ENCODE measurements around the gene LATS2.
A peak's percentile ranks its signal among the peaks of the same experiment; 100 is the strongest.

LATS2 gene

DNA sequence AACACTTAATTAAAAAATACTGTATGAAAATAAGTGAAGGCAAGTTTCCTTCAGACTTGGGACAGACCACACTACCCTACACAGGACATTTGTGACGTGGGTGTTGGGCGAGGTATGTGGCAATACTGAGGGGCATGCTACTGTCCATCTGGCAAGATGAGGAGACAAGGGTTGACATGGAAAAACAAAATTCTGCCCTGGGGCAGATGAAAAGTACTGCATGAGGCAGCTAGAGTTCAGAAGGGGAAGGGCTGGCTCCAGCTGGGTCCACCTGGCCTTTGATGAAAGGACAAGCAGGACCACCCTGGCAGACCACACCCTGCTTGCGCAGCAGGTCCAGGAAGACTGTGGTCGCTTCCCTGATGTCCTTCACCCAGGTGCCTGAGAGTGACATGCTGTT is 43.2 kb downstream of the LATS2 start:
- DNase-seq (ENCODE audit: low read depth) = peak; percentile 34

DNA sequence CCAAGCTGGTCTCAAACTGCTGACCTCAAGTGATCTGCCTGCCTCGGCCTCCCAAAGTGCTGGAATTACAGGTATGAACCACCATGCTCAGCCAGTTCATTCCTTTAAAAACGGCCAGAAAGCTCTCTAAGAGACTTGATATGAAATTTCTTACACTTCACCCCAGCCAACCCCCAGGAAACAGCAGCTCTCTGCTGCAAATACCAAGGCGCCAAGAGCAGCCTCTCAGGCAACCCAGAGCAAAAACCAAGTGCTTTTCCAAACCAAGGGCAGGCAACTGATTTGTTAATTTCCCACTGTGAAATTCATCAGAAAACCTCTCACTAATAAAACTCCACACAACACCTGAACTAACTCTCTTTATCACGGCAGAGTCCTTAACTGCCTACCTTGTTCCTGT is 44.9 kb downstream of the LATS2 start:
- DNase-seq (ENCODE audit: low read depth) = no peak

DNA sequence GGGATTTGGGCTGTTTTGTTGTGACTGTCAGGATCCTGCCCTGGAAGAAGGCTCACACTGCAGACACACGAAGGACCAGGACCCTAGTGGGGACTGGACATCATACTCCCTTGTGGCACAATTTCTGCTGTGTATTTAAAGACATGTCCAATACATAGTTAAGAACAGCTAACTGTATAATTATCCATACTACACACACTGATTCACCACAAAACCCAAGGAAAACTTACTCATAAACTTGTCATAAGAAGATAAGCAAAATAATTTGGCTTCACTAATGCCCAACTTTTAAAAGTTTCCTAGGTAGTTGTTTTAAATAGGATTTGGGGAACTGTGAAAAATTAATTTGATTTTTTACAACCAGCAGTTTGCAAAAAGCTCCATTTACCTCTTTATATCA is 46.1 kb downstream of the LATS2 start:
- DNase-seq (ENCODE audit: low read depth) = no peak

DNA sequence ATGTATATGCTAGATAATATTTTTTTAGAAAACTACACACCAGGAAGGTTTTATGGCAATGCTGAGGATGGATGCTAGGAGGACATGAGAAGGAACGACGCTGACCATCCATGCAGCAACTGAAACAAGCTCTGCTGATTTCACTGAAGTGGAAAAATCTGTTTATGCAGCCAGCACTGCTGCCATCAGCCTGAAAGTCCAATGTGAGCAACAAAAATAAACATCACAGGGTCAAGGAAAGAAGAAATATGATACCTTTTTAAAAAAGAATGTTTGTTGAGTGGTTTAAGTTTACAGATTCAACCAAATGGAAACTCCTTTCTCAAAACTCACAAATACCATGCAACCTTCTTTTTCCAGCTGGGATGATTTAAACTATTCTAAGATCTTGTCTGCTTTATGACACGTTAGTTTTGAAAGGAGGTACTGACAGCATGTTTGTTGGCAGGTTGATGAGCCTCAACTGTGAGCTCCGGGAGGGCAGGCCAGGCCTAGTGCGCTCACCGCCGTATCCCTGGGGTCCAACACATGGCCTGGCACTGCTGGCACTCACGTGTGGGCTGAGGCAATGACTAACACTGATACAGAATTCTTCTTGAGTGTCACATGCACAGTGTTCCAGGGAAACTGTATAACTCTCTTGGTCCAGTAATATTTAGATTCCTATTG is 46.8 kb downstream of the LATS2 start:
- peak; percentile 97 for DNase-seq (ENCODE audit: low read depth)

DNA sequence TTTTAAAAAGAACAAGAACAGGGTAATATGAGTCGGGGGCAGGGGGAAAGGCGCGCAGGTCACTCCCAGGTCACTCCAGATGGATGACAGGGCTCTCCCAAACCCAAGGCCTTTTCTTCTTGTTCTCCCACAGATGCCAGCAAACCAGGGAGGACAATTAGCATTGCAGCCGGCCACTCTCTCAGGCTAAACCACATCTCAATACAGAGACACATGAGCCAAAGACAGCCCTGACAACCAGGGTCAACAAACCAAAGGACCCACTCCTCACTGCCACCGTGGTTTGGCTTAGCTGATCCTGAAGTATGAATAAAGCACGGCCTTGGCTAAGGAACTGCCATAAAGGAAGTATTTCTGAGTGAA is 47.3 kb downstream of the LATS2 start:
- no peak for DNase-seq (ENCODE audit: low read depth)

DNA sequence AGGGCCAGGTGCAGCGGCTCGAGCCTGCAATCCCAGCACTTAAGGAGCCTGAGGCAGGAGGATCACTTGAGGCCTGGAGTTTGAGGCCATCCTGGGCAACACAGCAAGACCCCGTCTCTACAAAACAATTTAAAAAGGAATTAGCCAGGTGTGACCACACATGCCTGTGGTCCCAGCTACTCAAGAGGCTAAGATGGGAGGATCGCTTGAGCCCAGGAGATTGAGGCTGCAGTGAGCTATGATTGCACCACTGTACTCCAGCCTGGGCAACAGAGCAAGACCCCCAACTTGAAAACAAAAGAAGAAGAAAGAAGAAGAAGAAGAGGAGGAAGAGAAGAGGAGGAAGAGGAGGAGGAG is 47.7 kb downstream of the LATS2 start:
- DNase-seq (ENCODE audit: low read depth) = no peak

DNA sequence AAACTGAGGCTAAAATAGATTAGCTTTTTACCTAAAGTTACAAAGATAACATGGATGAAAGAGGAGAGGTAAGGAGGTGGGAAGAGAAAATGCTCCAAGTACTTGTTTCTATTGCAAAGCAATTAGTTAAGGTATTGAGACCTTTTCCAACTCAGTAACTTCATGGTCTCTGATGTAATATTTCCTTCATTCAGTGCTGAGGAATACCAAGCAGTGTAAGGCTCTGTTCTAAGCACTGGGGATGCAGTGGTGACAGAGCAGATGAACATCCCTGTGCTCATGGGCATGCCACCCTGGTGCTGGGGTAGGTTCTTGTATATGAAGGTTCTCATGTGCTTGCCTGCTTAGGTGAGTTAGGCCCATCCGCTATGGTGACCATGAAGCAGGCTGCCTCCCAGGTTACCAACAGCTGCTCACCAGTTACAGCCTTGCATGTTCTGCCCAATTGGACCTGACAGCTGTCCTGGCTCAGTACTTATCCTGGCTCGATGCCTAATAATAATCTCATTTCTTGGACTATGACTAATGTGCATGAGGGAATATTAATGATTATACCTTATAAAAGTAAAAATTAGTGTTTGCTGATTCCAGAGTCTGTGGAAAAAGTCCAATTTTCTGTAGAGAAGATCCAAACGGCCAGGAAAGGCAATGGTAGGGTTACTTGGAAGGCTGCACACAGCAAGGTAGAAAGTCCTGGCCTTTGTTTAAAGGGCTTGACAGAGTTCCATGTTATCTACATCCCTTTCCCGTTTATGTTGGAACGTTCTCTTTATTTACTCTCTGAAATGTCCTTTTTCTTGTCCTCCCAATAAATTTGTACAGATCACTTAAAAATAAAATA is 48.3 kb downstream of the LATS2 start:
- peak; percentile 57 for DNase-seq (ENCODE audit: low read depth)

DNA sequence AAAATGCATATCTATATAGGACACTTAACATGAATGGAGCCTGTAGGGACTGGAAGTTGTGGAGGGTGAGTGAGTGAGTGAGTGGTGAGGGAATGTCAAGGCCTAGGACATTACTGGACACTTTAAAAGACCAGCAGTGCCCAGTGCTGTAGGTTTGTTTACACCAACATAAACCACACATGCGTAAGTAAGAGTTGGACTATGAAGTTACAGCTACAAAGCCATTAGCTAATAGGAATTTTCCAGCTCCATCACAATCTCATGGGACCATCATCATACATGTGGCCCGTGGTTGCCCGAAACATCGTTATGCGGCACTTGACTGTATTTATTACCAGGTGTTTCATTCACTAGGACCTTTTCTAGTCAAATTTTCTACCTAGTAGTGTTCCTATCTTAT is 49.2 kb downstream of the LATS2 start:
- DNase-seq (ENCODE audit: low read depth) = peak; percentile 38

DNA sequence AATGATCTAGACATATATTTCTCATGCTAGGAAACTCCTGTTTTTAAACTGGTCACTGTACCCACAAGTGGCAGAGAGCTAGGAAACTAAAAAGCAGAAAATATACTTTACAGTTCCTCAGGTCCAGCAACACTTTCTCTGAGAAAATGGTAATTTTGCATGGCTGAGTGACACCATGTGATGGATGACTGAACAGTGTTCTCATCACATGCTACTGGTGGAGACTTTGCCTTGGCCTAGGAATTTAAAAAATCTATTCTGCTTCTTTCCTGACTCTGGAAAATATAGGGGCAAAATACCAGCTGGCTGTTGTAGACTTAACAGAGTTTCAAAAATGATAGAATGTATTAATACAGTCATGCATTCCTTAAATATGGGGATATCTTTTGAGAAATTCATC is 50.0 kb downstream of the LATS2 start:
- no peak for DNase-seq (ENCODE audit: low read depth)

DNA sequence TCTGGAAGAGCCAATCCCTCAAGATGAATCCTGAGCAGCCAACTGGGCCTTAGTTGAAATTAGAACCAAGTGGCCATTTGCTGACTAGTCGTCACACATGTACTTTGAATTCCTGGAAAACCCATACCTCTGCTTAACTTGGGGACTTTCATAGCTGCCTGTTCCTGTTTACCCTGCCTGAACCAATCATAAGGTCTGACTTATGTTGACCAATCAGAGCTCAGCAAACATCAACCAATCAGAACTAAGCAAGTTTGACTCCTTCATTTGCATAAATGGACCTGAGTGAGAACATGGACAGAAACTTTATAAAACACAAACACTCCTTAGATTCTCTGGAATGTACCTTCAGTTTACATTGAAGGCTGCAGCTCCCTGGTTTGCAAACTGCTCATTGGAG is 50.8 kb downstream of the LATS2 start:
- peak; percentile 38 for DNase-seq (ENCODE audit: low read depth)

DNA sequence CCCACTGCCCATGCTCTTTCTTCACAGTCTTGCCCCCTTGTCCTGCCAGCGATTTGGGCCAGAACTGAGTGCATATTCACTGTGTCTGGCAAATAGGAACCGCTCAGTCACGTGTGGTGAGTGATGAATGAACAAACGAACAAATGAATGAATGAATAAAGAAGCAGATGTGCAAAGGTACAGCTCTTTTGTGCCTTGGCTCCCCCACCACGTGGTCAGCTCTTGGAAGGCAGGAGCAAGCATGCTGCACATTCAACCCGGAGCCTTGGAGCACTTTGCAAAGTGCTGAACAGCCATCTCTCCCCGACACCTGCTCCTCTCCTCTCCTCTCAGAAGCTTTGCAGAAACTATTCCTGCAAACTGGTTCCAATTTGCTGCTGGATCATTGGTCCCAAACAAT is 52.4 kb downstream of the LATS2 start:
- no peak for DNase-seq (ENCODE audit: low read depth)

DNA sequence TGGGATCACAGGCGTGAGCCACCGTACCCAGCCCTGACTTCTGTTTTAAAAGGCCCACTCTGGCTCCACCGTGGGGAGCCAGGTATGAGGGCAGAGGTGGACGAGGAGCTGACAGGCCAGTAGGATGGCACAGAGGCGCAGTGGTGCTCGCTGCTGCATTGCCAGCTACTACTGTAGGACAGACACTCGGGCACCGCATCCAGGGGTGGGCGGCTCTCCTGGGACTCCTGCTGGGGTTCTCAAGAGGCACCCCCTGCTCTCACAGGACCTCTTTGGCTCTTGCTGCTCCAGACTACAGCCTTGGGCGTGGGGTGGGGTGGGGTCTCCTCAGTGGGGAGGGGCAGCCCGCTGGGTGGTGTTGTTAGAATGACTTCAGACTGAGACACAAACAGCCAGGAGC is 53.4 kb downstream of the LATS2 start:
- DNase-seq (ENCODE audit: low read depth) = no peak

DNA sequence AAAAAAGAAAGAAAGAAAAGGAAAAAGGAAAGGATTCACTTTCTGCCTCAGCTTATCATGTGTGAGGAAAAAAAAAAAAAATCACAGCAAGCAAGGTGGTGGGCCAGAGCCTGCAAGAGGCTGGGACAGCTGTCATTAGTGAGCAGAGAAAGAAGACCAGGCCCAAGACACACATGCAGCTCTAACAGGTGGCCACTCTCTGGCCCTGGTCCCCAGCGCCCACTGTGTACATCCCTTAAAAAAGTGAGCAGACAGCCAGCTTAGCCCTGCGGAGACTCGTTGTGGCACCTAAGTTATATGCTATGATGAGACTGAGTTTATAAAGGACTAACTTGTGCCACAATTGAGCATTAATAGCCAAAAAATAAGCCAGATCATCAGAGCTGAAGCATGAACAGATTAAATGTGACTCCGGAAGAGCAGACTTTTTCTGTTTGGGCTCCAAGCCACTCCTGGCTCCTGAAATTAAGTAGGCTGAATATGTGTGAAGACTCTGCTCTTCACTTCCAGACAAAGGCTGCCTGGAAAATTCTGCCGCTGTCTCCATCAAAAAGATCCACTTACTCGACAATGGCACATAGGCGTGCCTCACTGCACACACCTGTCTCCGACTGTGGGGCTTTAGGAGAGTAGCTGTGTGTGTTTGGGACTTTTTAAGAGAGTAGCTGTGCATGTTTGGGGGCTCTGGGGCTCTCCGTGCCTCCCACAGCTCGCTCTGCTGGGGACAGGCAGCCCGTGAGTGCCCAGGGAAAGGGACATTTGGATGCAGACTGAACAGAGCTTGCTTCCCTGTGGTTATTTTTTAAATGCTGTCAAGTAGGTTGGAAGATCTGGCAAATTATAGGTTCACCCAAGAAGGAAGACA is 55.0 kb downstream of the LATS2 start:
- DNase-seq (ENCODE audit: low read depth) = no peak

DNA sequence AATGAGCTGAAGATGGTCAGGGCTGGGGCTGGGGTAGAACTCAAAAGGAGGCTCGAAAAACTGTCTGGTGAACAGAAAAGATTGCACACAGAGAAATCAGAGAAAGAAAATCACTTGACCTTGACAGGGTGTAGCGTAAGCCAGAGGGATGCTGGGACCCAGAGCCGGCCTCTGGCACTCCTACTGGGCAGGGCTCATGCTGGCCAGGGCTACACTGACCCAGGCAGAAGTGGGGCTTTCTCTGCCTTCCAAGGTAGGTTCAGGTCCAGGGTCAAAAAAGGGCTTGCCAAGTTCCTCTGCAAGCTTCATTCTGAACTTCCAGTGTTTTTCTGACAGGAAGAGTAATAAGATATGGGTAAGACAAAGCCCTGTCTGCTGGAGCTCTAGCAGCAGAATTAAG is 56.2 kb downstream of the LATS2 start:
- no peak for DNase-seq (ENCODE audit: low read depth)

DNA sequence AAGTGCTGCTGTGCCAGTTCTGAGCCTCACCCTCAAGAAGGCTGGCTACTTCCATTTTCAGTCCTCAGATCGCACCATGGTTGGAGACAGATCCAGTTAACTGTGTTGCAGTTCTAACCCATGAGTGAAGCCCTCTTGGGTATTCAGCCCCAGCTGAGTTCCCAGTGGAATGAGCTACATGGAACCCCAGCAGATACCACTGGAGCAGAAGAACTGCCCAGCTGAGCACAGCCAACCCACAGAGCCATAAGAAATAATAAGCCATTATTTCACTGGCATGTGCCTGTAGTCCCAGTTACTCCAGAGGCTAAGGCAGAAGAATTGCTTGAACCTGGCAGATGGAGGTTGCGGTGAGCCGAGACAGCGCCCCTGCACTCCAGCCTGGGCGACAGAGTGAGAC is 59.9 kb downstream of the LATS2 start:
- no peak for DNase-seq (ENCODE audit: low read depth)

DNA sequence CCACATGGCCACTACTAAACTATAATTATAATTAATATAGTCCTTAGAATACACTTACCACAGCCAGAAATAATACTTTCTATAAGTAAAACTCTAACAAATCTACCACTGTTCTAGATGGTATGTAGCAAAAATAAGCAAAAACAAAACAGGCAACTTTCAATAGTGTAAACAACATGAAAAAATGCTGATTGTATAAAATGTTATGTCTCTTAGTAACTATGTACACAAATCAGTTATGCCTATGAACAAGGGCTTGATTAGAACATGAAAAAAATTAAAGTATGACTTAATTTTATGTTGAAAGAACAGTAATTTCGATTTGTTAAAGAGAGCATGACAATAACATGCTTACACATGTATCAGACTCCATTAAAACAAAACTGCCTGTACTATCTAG is 60.7 kb downstream of the LATS2 start:
- peak; percentile 32 for DNase-seq (ENCODE audit: low read depth)

DNA sequence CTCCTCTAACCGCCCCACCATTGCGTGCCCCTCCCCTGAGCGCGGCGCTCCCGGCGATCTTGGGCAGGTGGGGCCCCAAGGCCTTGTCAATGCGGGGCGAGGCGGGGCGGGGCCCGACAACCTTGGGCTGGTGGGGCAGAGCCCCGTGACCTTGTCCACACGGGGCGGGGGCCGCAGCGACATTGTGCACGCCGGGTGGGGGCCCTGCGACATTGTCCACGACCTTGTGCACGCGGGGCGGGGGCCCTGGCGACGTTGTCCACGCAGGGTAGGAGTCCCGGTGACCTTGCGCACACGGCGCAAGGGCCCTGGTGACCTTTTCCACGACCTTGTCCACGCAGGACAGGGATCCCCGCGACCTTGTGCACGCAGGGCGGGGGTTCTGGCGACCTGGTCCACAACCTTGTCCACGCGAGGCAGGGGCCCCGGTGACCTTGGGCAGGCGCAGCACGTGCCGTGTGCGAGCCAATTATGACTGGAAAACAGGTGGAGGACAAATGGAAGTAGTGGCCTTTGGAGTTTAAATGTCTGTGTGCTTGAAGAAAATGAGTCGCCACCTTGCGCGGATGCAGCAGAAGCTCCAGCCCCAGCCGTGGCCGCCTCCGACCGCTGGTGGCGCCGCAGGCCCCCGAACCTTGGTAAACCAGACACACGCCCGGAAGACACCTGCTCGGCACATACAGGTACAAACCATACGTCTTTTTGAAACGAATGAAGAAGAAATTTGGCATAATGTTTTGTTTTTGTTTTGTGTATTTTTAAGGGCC is 62.6 kb downstream of the LATS2 start:
- no peak for DNase-seq (ENCODE audit: low read depth)

DNA sequence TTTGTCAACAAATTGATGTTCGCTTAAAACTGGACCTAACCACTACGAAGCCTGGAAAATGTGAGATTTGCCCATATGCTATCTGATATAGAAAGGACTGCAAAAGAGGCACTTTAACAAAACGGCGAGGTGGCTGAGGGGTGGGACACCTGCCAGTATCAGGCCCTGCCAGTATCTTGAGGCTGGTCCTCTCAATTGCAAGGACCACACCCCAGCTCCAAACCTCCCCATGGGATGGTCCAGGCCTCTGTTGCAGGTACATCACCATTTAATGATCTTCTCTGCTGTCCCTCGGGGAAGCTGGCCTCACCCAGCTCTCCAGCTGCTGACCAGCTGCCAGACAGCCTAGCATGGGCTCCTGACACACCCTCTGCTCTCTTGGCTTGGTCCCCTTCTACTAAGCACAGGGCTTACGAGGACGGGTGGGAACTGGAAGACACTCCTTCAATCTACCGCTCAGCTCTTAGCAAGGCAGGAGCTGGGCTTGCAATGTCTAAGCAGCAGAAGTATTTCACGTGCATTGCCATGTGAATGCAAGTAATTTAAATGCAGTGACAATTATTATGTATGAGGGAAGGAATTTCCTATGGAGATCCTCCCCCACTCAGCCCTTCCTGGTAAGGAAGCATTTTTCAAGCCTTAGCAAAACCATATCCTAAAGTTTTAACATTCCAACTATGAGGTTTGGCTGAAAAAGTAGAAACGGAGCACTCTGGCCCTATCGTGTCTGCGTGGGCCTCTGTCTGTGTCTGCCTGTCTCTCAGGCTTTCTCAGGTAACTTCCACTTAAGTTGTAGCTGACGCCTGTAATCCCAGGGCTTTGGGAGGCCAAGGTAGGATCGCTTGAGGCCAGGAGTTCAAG is 63.9 kb downstream of the LATS2 start:
- peak; percentile 90 for DNase-seq (ENCODE audit: low read depth)

DNA sequence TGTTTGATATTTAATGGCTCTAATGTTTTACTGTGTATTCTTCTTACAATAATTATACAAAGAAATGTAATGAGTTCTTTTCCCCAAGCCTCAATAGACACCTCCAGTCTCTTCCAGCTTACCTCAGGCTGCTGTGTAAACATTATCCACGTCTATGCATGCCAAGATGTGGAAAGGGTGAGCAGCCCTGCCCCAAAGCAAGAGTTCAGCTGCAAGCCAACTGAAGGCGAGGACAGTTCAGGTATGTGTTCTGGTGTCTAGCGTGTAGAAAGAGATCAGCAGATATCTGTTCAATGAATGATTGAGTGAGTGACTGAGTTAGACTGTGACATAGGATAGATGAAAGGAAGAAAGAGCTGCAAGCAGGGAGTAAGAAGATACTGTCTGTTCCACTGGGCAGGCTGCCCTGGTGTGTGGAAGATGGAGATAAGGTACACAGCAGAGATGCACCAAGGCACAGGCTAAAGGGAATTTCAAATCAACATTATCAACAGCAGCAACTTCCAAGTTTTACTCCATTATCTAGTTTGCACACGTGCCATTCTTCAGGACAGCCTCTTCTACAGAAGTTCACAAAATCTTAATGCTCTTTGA is 66.0 kb downstream of the LATS2 start:
- no peak for DNase-seq (ENCODE audit: low read depth)

DNA sequence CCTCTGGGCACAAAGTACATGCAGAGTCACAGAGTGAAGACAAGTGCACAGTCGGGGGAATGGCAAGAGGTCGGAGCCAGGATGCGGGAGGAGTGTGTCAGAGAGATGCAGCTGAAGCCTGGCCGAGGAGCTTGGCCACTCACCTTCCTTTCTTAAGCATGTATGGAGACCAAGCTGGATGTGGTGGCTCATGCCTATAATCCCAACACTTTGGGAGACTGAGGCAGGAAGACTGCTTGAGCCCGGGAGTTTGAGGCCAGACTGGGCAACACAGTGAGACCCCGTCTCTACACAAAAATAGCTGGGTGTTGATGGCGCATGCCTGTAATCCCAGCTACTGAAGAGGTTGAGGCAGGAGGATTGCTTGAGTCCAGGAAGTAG is 67.0 kb downstream of the LATS2 start:
- DNase-seq (ENCODE audit: low read depth) = no peak

Data from fibroblast of gingiva (primary cell).